GM10266 (cell line): ENCODE measurements around the gene MAGOHB.

Experiments
- DNase-seq: peaks from one replicate; pipeline ENCODE4 v3.0.0; 2012; ENCODE audit errors: extremely low spot score
- CTCF ChIP-seq: IDR thresholded peaks from 2 replicates; pipeline ENCODE4 v1.5.1; 2012; ENCODE audit warnings: mild to moderate bottlenecking, low read depth; ENCODE audit not compliant: control insufficient read depth, insufficient read depth; ENCODE audit errors: missing control alignments

Gene MAGOHB

DNA sequence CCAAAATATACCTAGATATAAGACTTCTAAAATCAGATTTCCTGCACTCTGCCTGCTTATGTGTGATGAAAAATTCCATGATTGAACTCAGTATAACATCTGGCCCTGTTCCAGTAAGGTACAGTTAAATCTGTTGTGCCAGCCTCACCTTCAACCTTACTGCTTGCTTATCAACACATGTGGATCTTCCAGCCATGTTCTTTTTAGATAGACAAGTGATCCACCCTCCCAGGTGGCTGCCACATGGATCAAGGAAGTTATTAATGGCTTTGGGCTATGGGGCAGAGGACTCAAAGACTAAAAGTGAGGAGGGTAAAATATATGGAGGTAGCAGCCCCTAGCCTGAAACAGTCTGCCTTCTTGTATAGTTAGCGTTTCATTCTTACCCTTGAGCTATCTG lies 25.3 kb upstream of the MAGOHB start:
- no peak for DNase-seq
- no peak for TF ChIP-seq CTCF

DNA sequence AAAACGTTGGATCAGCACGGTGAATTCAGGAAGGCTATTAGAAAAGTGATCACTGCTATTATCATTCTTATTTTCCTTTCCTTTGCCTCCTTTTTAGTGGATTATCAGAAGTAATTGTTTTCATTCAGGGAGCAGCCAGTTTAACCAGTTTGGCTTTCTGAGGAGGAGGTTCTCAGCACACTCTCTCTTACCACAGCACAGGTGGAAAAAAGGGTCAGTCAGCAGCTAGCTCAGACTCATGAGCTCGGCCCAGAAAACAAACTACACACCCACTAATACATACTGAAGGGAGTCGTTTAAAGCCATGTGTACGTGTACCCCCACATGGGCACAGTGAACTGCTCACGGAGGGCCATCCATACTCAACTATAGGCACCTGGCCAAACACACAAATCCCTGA lies 23.2 kb upstream of the MAGOHB start:
- TF ChIP-seq CTCF: no peak
- DNase-seq: no peak

DNA sequence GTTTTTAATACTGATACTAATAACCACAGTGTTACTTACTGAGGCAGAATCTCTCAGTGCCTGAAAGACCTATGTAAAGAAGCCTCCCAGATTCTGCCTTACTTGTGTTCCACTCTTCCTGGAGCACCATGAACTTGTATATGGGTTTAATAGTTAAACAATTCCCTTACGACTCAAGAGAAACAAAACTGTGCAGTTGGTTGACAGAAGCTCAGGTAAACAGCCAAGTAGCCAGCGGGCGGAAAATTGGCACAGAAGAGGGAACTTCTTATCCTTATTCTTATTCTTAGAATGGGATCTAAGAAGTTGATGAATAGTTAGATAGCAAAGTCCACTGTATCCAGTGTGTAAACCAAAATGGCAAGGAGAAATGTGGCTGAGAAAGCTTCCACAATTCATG lies 22.7 kb upstream of the MAGOHB start:
- TF ChIP-seq CTCF: no peak
- no peak for DNase-seq

DNA sequence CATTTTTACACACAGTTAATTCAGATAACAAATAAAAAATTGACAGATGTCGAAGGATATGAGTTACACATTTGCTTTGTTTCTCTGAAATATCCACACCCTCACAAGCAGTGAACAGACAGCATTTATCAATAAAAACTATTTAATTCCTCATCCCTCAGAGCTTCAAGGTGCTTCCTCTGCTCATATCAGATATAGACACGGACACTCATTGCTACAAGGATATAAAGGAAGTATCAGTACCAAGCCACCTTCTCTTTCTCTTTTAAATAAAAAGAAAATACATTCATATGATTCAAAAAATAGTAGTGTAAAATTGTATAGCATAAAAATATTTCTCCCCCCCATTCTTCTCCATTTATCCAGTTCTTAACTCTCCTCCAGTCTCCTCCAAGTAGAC lies 21.9 kb upstream of the MAGOHB start:
- DNase-seq: no peak
- no peak for TF ChIP-seq CTCF

- TF ChIP-seq CTCF: no peak
- DNase-seq: no peak
Observed at GRCh38 chr12:10634427-10634826, 21.0 kb upstream of the MAGOHB start.

DNA sequence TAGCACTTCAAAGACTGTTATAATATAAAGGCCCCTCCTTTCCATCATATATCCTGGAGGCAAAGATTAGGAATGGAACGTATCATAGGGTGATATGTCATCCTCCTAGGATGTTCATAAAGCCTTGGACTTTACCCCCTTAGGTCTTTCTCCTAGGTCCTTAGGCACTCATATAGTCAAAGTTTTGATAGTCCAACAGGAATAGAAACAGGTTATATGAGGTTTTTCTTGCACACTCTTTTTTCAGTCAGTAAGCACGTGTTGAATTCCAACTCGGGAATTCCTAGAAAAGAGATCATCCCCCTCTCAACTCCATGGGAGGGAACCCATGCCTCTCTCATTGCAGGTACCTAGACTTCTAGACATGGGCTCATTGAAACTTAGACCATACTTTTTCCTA lies 20.1 kb upstream of the MAGOHB start:
- no peak for DNase-seq
- no peak for TF ChIP-seq CTCF

- TF ChIP-seq CTCF: no peak
- DNase-seq: no peak
Observed at GRCh38 chr12:10632226-10632625, 18.8 kb upstream of the MAGOHB start.

DNA sequence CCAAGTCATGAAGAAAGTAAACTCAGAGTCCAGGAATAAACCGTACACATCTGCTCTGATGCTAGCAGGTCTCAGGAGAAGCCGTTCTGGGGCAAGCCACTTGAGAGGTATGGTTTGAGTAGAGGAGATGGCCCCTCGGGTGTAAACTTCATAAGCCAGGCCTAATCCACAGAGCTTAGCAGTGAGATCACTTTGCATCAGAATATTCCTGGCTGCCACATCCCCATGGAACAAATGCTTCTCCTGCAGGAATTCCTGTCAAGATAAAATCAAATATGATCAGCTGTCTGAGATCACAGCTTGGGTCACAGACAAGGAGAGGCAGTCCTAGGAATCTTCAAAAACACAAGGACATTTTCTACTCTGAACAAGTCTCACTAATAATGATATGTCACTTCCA lies 11.2 kb upstream of the MAGOHB start:
- DNase-seq: no peak
- TF ChIP-seq CTCF: no peak
